Lower lobe of right lung (tissue), 2 donors: ENCODE results near the gene ADGRV1. TPM values are rescaled to one million over a fixed set of nuclear protein-coding genes. Genes with fewer than 3 reads are reported as not detected.

Experiments used
- ATAC-seq, 2 donors: fragments of 200-7000 bp; cut with Tn5 transposase; one replicate each; pipeline ENCODE4 v1.9.1; 2020 to 2022; ENCODE audit warnings: mild to moderate bottlenecking in 2 of 2, moderate library complexity in 2 of 2
- DNase-seq: peaks from one replicate; pipeline ENCODE4 v3.0.0-alpha.2; 2020
- H3K27ac ChIP-seq: fragments of 200-600 bp; one replicate; pipeline ENCODE4 v1.8.0; 2022
- H3K27me3 ChIP-seq: fragments of 200-600 bp; one replicate; pipeline ENCODE4 v1.8.0; 2022; ENCODE audit warnings: low read depth
- H3K36me3 ChIP-seq: fragments of 200-600 bp; one replicate; pipeline ENCODE4 v1.8.0; 2022; ENCODE audit warnings: mild to moderate bottlenecking
- H3K4me1 ChIP-seq: fragments of 200-600 bp; one replicate; pipeline ENCODE4 v1.8.0; 2022
- H3K4me3 ChIP-seq: fragments of 200-600 bp; one replicate; pipeline ENCODE4 v1.8.0; 2022; ENCODE audit warnings: mild to moderate bottlenecking
- H3K9me3 ChIP-seq: fragments of 200-600 bp; one replicate; pipeline ENCODE4 v1.8.0; 2022
- intact Hi-C: fragments of 100-400 bp; cut with DNase I; formaldehyde crosslinking; loops from one replicate; pipeline ENCODE4 v1.11.0; 2022
- total RNA-seq: library from RNA; stranded (reverse); fragmentation: NEBNext Ultra II Directional; extraction: Animal tissue kit (Norgen Biotek cat#: 25700); gene quantifications from one replicate; pipeline ENCODE4 v1.2.1, GENCODE V29; 2021
- TF ChIP-seq, protein P1 (sequence below): fragments of 200-600 bp; IDR thresholded peaks from one replicate; pipeline ENCODE4 v1.8.0; 2022; ENCODE audit warnings: antibody characterized with exemption, mild to moderate bottlenecking
- donor health status: DM: no; HTN: yes; CAD: no; lungs with severe emphysema.

The ADGRV1 gene
- total RNA-seq, 1 donor from 2014 or later, result 49.7 TPM

DNA sequence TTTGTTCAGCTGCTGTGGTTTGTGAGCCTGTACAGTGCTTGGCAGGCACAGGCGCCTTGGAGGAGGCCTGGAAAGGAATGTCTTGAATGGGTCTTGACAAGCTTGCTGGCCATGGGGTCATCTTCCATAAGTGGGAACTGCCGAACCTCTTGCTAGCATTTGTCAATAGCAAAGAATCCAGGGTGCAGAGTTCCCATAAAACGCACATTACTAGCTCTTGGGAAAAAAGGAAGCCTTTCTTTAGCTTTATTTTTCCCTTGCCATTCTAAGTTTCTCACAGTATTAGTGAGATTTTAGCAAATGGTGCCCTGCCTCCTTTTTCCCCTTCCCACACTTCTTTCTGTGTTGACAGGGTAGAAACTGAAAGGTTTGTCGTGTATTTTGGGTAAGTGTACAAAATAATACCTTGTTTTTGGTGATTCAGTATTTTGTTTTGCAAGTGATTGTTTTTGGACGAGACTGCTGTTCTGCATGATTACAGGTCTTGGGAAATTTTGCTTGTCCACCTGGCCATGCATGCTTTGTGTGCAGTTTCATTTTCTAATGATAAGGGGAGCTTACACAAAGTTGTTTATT, 82.0 kb downstream of the ADGRV1 start:
- no peak for ATAC-seq
- TF ChIP-seq, protein P1, sequence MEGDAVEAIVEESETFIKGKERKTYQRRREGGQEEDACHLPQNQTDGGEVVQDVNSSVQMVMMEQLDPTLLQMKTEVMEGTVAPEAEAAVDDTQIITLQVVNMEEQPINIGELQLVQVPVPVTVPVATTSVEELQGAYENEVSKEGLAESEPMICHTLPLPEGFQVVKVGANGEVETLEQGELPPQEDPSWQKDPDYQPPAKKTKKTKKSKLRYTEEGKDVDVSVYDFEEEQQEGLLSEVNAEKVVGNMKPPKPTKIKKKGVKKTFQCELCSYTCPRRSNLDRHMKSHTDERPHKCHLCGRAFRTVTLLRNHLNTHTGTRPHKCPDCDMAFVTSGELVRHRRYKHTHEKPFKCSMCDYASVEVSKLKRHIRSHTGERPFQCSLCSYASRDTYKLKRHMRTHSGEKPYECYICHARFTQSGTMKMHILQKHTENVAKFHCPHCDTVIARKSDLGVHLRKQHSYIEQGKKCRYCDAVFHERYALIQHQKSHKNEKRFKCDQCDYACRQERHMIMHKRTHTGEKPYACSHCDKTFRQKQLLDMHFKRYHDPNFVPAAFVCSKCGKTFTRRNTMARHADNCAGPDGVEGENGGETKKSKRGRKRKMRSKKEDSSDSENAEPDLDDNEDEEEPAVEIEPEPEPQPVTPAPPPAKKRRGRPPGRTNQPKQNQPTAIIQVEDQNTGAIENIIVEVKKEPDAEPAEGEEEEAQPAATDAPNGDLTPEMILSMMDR, result no peak
- Histone ChIP-seq H3K4me3 (no peak overlapping the region), H3K36me3 (no peaks in the 10 kb centered on the region), H3K9me3 (no peaks in the 10 kb centered on the region), H3K27me3 (no peaks in the 10 kb centered on the region), H3K4me1 (peaks cover 9% of the 10 kb centered on the region), H3K27ac (no peak overlapping the region)
- DNase-seq, result no peak
- intact Hi-C loops, result no loop called here

DNA sequence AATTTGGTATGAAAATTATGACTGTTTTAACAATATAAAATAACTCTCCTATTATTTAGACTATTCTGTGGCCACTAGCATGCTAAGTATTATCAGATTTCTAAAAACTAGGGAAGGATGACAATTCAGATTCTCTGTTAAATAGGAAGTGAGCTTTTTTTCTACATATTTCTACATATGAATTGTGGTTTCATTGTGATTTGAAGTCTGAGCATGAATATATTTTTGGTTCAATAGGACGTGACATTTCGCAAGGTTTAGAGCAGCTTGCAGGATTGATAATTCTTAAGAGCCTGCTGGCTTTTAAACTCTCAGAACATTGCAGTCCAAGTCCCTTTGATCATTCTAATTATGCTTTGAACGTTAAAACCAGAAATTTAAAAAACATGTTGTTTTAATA, 82.9 kb downstream of the ADGRV1 start:
- no peaks in the 10 kb centered on the region for H3K9me3 ChIP-seq
- H3K27me3 ChIP-seq, result no peaks in the 10 kb centered on the region
- TF ChIP-seq, protein P1, result no peak
- peaks cover 9% of the 10 kb centered on the region for H3K4me1 ChIP-seq
- intact Hi-C loops, result no loop called here
- no peak overlapping the region for H3K4me3 ChIP-seq
- no peak for DNase-seq
- no peak for ATAC-seq
- H3K27ac ChIP-seq, result no peak overlapping the region
- no peaks in the 10 kb centered on the region for H3K36me3 ChIP-seq

DNA sequence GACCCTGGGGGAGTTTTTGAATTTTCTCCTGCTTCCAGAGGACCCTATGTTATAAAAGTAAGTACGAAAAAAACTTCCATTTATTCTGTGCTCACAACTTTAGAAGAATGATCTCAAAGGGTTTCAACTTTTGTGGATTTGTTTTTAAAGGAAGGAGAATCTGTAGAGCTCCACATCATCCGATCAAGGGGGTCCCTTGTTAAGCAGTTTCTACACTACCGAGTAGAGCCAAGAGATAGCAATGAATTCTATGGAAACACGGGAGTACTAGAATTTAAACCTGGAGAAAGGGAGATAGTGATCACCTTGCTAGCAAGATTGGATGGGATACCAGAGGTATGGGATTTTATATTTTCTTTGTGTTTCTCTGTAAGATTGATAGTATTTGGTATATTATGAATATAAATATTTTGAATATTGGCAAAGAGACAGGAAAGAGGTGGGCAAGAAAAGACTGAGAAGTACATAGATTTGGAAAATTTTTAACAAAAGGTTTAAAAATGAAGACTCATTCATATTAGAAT, 84.2 kb downstream of the ADGRV1 start:
- no peak for ATAC-seq
- intact Hi-C loops, result no loop called here
- H3K27ac ChIP-seq, result no peak overlapping the region

DNA sequence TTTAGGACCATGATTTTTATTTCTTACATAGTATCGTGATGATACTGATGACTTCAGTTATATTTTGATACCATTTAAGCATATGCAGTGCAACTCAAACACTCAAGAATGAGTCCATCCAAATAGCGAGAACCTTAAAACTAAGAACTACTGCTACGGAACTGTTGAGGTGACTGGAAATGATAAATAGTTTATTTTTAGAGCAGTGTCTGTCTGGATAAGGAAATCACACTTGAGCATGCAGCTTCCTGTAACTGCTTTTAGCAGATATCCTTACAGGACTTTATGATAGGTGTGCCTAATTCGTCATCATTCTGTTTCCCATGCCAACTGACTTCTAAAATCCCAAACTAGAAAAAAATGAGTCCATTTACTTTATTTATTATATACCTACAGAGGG, 85.5 kb downstream of the ADGRV1 start:
- Histone ChIP-seq H3K4me1 (peaks cover 9% of the 10 kb centered on the region), H3K4me3 (no peak overlapping the region), H3K27me3 (no peaks in the 10 kb centered on the region), H3K27ac (no peak overlapping the region), H3K9me3 (no peaks in the 10 kb centered on the region), H3K36me3 (no peaks in the 10 kb centered on the region)
- intact Hi-C loops, result no loop called here
- DNase-seq, result no peak
- TF ChIP-seq, protein P1, result no peak
- ATAC-seq, result no peak

More for the DNA sequence above, 84.2 kb downstream of the ADGRV1 start:
- no peaks in the 10 kb centered on the region for H3K9me3 ChIP-seq
- no peak overlapping the region for H3K4me3 ChIP-seq
- TF ChIP-seq, protein P1, result no peak
- DNase-seq, result no peak
- H3K27me3 ChIP-seq, result no peaks in the 10 kb centered on the region
- no peaks in the 10 kb centered on the region for H3K36me3 ChIP-seq
- H3K4me1 ChIP-seq, result peaks cover 9% of the 10 kb centered on the region

DNA sequence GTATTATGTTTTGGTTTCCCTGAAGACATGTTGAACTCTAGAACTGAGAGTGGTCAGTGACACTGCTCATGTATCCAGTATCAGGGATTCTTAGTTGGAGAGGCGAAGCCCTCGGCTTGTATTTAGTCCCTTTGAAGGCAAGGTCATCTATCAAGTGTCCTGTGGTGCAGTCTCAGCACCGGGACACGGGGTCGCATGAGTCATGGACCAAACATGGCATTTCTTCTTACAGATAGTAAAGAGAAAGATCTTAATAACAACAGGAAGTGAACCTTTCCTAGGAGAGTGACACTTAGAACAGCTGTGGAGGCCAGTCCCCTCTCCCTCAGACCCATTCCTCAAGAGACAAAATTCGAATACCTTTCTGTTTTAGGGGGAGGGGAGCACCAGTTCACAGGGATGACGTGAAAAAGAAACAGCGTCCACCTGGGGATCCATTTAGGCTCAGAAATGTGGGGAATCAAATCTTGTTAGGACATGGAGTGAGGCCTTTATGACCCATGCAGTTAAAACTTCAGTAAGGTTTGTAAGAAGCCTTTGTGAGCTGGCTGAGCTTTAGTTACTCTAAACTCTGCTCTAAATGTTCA, 86.5 kb downstream of the ADGRV1 start:
- H3K27me3 ChIP-seq, result no peaks in the 10 kb centered on the region
- H3K9me3 ChIP-seq, result no peaks in the 10 kb centered on the region
- H3K4me1 ChIP-seq, result peaks cover 7% of the 10 kb centered on the region
- no peaks in the 10 kb centered on the region for H3K36me3 ChIP-seq
- TF ChIP-seq, protein P1, result no peak
- no peak overlapping the region for H3K27ac ChIP-seq
- intact Hi-C loops, result no loop called here
- DNase-seq, result no peak
- no peak overlapping the region for H3K4me3 ChIP-seq
- no peak for ATAC-seq
